Measurements from ENCODE around the gene GMCL1.
A peak's percentile ranks its signal among the peaks of the same experiment; 100 is the strongest.
"Not testable (repeated sequence)": the region's sequence is repeated elsewhere in the genome, so short reads cannot be mapped to it uniquely, and the experiment has no call there.

GMCL1 gene

DNA sequence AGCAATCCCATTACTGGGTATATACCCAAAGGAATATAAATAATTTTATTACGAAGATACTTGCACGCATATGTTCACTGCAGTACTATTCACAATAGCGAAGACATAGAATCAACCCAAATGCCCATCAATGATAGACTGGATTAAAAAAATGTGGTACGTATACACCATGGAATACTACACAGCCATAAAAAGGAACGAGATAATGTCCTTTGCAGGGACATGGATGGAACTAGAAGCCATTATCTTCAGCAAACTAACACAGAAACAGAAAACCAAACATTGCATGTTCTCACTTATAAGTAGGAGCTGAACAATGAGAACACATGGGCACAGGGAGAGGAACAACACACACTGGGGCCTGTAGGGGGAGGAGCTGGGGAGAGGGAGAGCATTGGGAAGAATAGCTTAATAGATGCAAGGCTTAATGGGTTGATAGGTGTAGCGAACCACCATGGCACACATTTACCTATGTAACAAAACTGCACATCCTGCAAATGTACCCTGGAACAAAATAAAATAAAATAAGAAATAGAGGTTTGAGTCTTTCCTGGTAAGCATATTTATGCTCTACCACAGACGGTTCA lies 63.5 kb downstream of the GMCL1 start:
- not testable (repeated sequence) for H3K27me3 ChIP-seq (ENCODE audit: insufficient read depth, poor library complexity, severe bottlenecking); H3K4me3 ChIP-seq (replicated peaks; ENCODE audit: insufficient read depth, low read length)
- DNase-seq (ENCODE audit: low read depth in 1 of 2, low spot score in 1 of 2) = peak in 1 of 2 experiments; percentile 39
- H3K27ac ChIP-seq (replicated peaks) = peak overlapping the region; percentile 76

DNA sequence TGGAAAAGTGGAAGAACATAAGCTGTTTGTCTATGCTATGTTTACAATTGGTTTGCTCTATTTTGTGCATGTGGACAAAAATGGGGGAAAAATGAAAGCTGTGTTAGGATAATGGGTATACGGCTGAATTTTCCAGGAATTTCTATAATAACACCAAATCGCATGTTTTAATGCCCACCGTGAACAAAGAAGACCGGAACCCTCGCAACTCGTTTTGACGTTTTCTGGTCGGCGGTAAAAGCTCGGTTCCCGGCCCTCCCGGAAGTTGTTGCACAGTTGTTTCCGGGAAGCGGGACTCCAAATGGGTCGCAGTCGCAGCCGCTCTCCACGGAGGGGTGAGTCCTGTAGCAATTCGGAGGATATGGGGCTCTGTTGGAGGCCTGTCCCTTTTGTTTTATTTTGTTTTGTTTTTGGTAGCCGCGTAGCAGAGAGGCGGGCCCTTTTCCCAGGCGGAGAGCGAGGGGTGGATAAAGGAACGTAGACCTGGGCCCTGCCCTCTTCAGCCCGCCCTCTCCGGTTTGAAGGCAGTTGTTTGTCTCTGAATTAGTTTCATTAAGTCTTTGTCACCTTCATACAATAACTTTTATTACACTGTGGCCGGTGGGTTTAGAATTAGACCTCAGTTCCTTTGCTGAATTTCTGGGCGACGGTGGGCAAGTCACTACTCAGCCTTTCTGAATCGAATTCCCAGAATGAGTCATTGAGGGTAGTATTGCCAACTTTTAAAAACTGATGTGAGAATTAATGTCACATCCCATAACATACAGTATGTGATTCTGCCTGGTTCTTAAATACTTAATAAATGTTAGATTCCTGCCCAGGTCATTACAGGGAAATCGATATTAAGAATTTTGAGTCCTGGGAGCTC lies 64.5 kb downstream of the GMCL1 start, which contains the start of gene SNRNP27:
Gene SNRNP27 (plus strand): TSS at position 273 of the 868 bp plus-strand sequence. CDS start 29 bp downstream, at position 302.
- DNase-seq (ENCODE audit: low read depth in 1 of 2, low spot score in 1 of 2) = peak; percentile 46 to 83
- Histone ChIP-seq H3K27ac (replicated peaks) (peak within 1 kb of the TSS; percentile 76), H3K4me3 (replicated peaks; ENCODE audit: insufficient read depth, low read length) (peak within 1 kb of the TSS; percentile 85), H3K27me3 (ENCODE audit: insufficient read depth, poor library complexity, severe bottlenecking) (no peaks in the 10 kb centered on the region)
- no peak for TF ChIP-seq CTCF (IDR thresholded peaks at IDR 0.05; ENCODE audit: insufficient read depth, low read length)
- no peak for TF ChIP-seq SPI1 (IDR thresholded peaks at IDR 0.05; ENCODE audit: borderline replicate concordance, low read depth)
- peak; percentile 98 for TF ChIP-seq GABPA (IDR thresholded peaks at IDR 0.05; ENCODE audit: low read depth)
- TF ChIP-seq POLR2AphosphoS5 (IDR thresholded peaks at IDR 0.05; ENCODE audit: low read depth) = peak; percentile 60; the same call in 1 of the 2 replicates
- TF ChIP-seq, protein P1, sequence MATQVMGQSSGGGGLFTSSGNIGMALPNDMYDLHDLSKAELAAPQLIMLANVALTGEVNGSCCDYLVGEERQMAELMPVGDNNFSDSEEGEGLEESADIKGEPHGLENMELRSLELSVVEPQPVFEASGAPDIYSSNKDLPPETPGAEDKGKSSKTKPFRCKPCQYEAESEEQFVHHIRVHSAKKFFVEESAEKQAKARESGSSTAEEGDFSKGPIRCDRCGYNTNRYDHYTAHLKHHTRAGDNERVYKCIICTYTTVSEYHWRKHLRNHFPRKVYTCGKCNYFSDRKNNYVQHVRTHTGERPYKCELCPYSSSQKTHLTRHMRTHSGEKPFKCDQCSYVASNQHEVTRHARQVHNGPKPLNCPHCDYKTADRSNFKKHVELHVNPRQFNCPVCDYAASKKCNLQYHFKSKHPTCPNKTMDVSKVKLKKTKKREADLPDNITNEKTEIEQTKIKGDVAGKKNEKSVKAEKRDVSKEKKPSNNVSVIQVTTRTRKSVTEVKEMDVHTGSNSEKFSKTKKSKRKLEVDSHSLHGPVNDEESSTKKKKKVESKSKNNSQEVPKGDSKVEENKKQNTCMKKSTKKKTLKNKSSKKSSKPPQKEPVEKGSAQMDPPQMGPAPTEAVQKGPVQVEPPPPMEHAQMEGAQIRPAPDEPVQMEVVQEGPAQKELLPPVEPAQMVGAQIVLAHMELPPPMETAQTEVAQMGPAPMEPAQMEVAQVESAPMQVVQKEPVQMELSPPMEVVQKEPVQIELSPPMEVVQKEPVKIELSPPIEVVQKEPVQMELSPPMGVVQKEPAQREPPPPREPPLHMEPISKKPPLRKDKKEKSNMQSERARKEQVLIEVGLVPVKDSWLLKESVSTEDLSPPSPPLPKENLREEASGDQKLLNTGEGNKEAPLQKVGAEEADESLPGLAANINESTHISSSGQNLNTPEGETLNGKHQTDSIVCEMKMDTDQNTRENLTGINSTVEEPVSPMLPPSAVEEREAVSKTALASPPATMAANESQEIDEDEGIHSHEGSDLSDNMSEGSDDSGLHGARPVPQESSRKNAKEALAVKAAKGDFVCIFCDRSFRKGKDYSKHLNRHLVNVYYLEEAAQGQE (IDR thresholded peaks at IDR 0.05; ENCODE audit: insufficient replicate concordance, low read depth) = peak; percentile 80

DNA sequence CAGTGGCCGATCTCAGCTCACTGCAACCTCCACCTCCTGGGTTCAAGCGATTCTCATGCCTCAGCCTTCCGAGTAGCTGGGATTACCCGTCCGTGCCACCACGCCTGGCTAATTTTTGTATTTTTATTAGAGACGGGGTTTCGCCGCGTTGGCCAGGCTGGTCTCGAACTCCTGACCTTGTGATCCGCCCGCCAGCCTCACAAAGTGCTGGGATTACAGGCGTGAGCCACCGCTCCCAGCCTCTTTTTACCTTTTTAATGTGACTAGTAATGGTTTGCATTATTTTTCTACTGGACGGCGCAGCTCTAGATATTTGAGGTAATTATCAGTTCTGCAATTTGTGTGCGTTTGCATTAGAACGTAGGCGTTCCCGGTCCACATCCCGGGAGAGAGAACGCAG lies 65.3 kb downstream of the GMCL1 start:
- H3K27ac ChIP-seq (replicated peaks); H3K27me3 ChIP-seq (ENCODE audit: insufficient read depth, poor library complexity, severe bottlenecking); DNase-seq (ENCODE audit: low read depth in 1 of 2, low spot score in 1 of 2): not testable (repeated sequence)
- peak overlapping the region; percentile 85 for H3K4me3 ChIP-seq (replicated peaks; ENCODE audit: insufficient read depth, low read length)

DNA sequence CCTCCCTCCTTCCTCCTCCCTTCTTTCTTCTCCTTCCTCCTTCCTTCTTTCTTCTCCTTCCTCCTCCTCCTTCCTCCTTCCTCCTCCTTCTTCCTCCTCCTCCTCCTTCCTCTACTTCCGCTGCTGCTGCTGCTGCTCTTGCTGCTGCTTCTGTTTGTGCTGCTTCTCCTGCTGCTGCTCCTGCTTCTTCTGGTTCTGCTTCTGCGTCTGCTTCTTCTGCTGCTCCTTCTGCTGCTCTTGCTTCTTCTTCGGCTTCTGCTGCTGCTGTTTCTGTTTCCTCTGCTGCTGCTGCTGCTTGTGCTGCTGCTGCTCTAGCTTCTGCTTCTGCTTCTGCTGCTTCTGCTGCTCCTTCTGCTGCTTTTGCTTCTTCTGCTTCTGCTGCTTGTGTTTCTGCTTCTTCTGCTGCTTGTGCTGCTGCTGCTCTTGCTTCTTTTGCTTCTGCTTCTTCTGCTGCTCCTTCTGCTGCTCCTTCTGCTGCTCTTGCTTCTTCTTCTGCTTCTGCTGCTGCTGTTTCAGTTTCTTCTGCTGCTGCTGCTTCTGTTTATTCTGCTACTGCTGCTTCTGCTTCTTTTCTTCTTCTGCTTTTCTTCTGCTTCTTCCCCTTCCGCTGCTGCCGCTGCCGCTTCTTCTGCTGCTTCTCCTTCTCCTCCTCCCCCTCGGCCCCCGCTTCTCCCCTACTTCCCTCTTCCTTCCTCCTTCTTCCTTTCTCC lies 72.9 kb downstream of the GMCL1 start:
- no peak for TF ChIP-seq CTCF (IDR thresholded peaks at IDR 0.05; ENCODE audit: insufficient read depth, low read length)
- peak; percentile 82 for TF ChIP-seq SPI1 (IDR thresholded peaks at IDR 0.05; ENCODE audit: borderline replicate concordance, low read depth)
- TF ChIP-seq POLR2AphosphoS5 (IDR thresholded peaks at IDR 0.05; ENCODE audit: low read depth) = peak; percentile 59
- DNase-seq (ENCODE audit: low read depth in 1 of 2, low spot score in 1 of 2) = peak; percentile 76 to 93
- Histone ChIP-seq H3K27me3 (ENCODE audit: insufficient read depth, poor library complexity, severe bottlenecking) (no peaks in the 10 kb centered on the region), H3K4me3 (replicated peaks; ENCODE audit: insufficient read depth, low read length) (no peak overlapping the region), H3K27ac (replicated peaks) (peak overlapping the region; percentile 71)

- TF ChIP-seq GABPA (IDR thresholded peaks at IDR 0.05; ENCODE audit: low read depth) (no peak), SPI1 (IDR thresholded peaks at IDR 0.05; ENCODE audit: borderline replicate concordance, low read depth) (no peak), CTCF (IDR thresholded peaks at IDR 0.05; ENCODE audit: insufficient read depth, low read length) (no peak), POLR2AphosphoS5 (IDR thresholded peaks at IDR 0.05; ENCODE audit: low read depth) (no peak)
- TF ChIP-seq, protein P1 (IDR thresholded peaks at IDR 0.05; ENCODE audit: insufficient replicate concordance, low read depth) = no peak
- DNase-seq (ENCODE audit: low read depth in 1 of 2, low spot score in 1 of 2) = no peak
- no peak overlapping the region for H3K4me3 ChIP-seq (replicated peaks; ENCODE audit: insufficient read depth, low read length)
- H3K27ac ChIP-seq (replicated peaks) = no peak overlapping the region
- no peaks in the 10 kb centered on the region for H3K27me3 ChIP-seq (ENCODE audit: insufficient read depth, poor library complexity, severe bottlenecking)
Observed at GRCh38 chr2:69907216-69907615, 77.8 kb downstream of the GMCL1 start.
